GM18505 (cell line): ENCODE data around the gene CCDC27.
A peak's percentile ranks its signal among the peaks of the same experiment; 100 is the strongest.
"Not testable (repeated sequence)": the region's sequence is repeated elsewhere in the genome, so short reads cannot be mapped to it uniquely, and the experiment has no call there.

ENCODE experiments used
- ATAC-seq: cut with Tn5 transposase; IDR thresholded peaks from one replicate; pipeline ENCODE4 v1.9.1; 2021; ENCODE audit not compliant: unreplicated experiment
- POLR2A ChIP-seq: IDR thresholded peaks from 4 replicates; pipeline ENCODE4 v1.6.1; 2011; ENCODE audit warnings: borderline replicate concordance; ENCODE audit not compliant: insufficient read depth, insufficient read length; ENCODE audit errors: extremely low read depth

Gene CCDC27

GRCh38 chr1:3786468-3787348 is 34.5 kb downstream of the CCDC27 start:
- no peak for ATAC-seq
- no peak for TF ChIP-seq POLR2A

GRCh38 chr1:3787349-3787715 is 35.1 kb downstream of the CCDC27 start:
- TF ChIP-seq POLR2A: no peak
- ATAC-seq: no peak

- no peak for ATAC-seq
- no peak for TF ChIP-seq POLR2A
Observed at GRCh38 chr1:3787745-3788605, 35.7 kb downstream of the CCDC27 start.

GRCh38 chr1:3788756-3789420 is 36.6 kb downstream of the CCDC27 start:
- TF ChIP-seq POLR2A: no peak
- no peak for ATAC-seq

- TF ChIP-seq POLR2A: no peak
- ATAC-seq: no peak
Observed at GRCh38 chr1:3789421-3790300, 37.4 kb downstream of the CCDC27 start.

GRCh38 chr1:3790500-3790923 is 38.3 kb downstream of the CCDC27 start:
- TF ChIP-seq POLR2A: no peak
- ATAC-seq: no peak

GRCh38 chr1:3790952-3791351 is 38.7 kb downstream of the CCDC27 start:
- TF ChIP-seq POLR2A: no peak
- no peak for ATAC-seq

- ATAC-seq: no peak
Observed at GRCh38 chr1:3795453-3796214, 43.4 kb downstream of the CCDC27 start.

GRCh38 chr1:3796215-3797061 is 44.2 kb downstream of the CCDC27 start, which contains the start of gene LRRC47:
Gene LRRC47 (minus strand): TSS chr1:3796498. CDS start chr1:3796476, 22 bp downstream.
- TF ChIP-seq POLR2A: peak; percentile 84
- ATAC-seq: peak; percentile 96

More at GRCh38 chr1:3795453-3796214, 43.4 kb downstream of the CCDC27 start:
- TF ChIP-seq POLR2A: no peak

GRCh38 chr1:3799976-3800685 is 47.9 kb downstream of the CCDC27 start:
- ATAC-seq: no peak
- TF ChIP-seq POLR2A: no peak

- ATAC-seq: not testable (repeated sequence)
Observed at GRCh38 chr1:3800795-3801194, 48.5 kb downstream of the CCDC27 start.
